Upper lobe of left lung (tissue), 4 donors: ENCODE results near the gene NUDT3.

Source experiments
- EP300 ChIP-seq, 4 donors: sonication (generic); formaldehyde crosslinking; IDR thresholded peaks; one replicate each; pipeline ENCODE4 v1.5.1; 2017; ENCODE audit warnings: antibody characterized with exemption in 4 of 4, control low read depth in 2 of 4
- POLR2A ChIP-seq, 4 donors: fragments of 450-650 bp; IDR thresholded peaks; one replicate each; pipeline ENCODE4 v1.5.1; 2016 to 2017; ENCODE audit warnings: antibody characterized with exemption in 4 of 4, mild to moderate bottlenecking in 2 of 4
- POLR2AphosphoS5 ChIP-seq, 2 donors: sonication (generic); formaldehyde crosslinking; IDR thresholded peaks; one replicate each; pipeline ENCODE4 v1.5.1; 2017; ENCODE audit warnings: antibody characterized with exemption in 2 of 2
- TF ChIP-seq, protein P1 (sequence below), 6 experiments: fragments of 450-650 bp in 4 of 6; fragments of 200-600 bp in 2 of 6; sonication (generic) in 2 of 6; IDR thresholded peaks; one replicate each; pipeline ENCODE4 v1.5.1; 2016 to 2019; ENCODE audit warnings: antibody characterized with exemption in 6 of 6

- TF ChIP-seq, protein P1, sequence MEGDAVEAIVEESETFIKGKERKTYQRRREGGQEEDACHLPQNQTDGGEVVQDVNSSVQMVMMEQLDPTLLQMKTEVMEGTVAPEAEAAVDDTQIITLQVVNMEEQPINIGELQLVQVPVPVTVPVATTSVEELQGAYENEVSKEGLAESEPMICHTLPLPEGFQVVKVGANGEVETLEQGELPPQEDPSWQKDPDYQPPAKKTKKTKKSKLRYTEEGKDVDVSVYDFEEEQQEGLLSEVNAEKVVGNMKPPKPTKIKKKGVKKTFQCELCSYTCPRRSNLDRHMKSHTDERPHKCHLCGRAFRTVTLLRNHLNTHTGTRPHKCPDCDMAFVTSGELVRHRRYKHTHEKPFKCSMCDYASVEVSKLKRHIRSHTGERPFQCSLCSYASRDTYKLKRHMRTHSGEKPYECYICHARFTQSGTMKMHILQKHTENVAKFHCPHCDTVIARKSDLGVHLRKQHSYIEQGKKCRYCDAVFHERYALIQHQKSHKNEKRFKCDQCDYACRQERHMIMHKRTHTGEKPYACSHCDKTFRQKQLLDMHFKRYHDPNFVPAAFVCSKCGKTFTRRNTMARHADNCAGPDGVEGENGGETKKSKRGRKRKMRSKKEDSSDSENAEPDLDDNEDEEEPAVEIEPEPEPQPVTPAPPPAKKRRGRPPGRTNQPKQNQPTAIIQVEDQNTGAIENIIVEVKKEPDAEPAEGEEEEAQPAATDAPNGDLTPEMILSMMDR (IDR thresholded peaks at IDR 0.05), result no peak
- TF ChIP-seq POLR2A (IDR thresholded peaks at IDR 0.05), result no peak
- TF ChIP-seq POLR2AphosphoS5 (IDR thresholded peaks at IDR 0.05), result no peak
- TF ChIP-seq EP300 (IDR thresholded peaks at IDR 0.05), result no peak
Measured at GRCh38 chr6:34325633-34326032, 66.8 kb downstream of the NUDT3 start.
